GM10248 (cell line): Measurements from ENCODE around the gene BTRC.
"Not testable (repeated sequence)": the region's sequence is repeated elsewhere in the genome, so short reads cannot be mapped to it uniquely, and the experiment has no call there.

Experiments used
- CTCF ChIA-PET: fragments of 300-600 bp; sonication (Branson Sonifier 250); formaldehyde crosslinking; extraction: SDS; loops from one replicate; lab custom pipeline; 2021; ENCODE audit warnings: antibody characterized with exemption; lab: Yijun Ruan, JAX
- POLR2A ChIA-PET: fragments of 350-650 bp; sonication (Branson Sonifier 250); formaldehyde crosslinking; extraction: SDS; loops from one replicate; lab custom pipeline; 2020; ENCODE audit warnings: antibody characterized with exemption; lab: Yijun Ruan, JAX
- DNase-seq: peaks from one replicate; pipeline ENCODE4 v3.0.0; 2012; ENCODE audit errors: extremely low spot score
- TF ChIP-seq, protein P1 (sequence below): IDR thresholded peaks from 2 replicates; pipeline ENCODE4 v1.5.1; 2012; ENCODE audit warnings: mild to moderate bottlenecking, low read depth; ENCODE audit errors: extremely low read depth, missing control alignments, control extremely low read depth

BTRC gene

GRCh38 chr10:101367569-101368453, 13.8 kb downstream of the BTRC start:
- CTCF ChIA-PET, result interaction anchor here (0.7 to 1.3 kb wide), 6 partner anchors 9 to 99 kb away, joined by 3 to 5 read pairs (median 4); no protein-coding TSS in a partner anchor
- POLR2A ChIA-PET, result interaction anchor here (0.8 kb wide), 1 partner anchor 326 kb away, joined by 5 read pairs; no protein-coding TSS in a partner anchor
- no peak for DNase-seq
- TF ChIP-seq, protein P1, sequence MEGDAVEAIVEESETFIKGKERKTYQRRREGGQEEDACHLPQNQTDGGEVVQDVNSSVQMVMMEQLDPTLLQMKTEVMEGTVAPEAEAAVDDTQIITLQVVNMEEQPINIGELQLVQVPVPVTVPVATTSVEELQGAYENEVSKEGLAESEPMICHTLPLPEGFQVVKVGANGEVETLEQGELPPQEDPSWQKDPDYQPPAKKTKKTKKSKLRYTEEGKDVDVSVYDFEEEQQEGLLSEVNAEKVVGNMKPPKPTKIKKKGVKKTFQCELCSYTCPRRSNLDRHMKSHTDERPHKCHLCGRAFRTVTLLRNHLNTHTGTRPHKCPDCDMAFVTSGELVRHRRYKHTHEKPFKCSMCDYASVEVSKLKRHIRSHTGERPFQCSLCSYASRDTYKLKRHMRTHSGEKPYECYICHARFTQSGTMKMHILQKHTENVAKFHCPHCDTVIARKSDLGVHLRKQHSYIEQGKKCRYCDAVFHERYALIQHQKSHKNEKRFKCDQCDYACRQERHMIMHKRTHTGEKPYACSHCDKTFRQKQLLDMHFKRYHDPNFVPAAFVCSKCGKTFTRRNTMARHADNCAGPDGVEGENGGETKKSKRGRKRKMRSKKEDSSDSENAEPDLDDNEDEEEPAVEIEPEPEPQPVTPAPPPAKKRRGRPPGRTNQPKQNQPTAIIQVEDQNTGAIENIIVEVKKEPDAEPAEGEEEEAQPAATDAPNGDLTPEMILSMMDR, result no peak

- TF ChIP-seq, protein P1, result no peak
- CTCF ChIA-PET, result interaction anchor here (1.6 kb wide), 1 partner anchor 14 kb away, joined by 7 read pairs; no protein-coding TSS in a partner anchor
- POLR2A ChIA-PET, result no interaction called here
- no peak for DNase-seq
These were observed 19.1 kb downstream of the BTRC start for GRCh38 chr10:101373063-101373462.

DNA sequence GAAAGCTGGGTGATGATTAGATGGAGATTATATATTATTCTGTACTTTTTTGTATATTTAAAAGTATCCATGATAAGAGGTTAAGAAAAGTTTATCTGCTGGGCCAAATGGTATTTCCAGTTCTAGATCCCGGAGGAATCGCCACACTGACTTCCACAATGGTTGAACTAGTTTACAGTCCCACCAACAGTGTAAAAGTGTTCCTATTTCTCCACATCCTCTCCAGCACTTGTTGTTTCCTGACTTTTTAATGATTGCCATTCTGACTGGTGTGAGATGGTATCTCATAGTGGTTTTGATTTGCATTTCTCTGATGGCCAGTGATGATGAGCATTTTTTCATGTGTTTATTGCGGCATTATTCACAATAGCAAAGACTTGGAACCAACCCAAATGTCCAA, 20.0 kb downstream of the BTRC start:
- DNase-seq, POLR2A ChIA-PET: not testable (repeated sequence)
- CTCF ChIA-PET, result interaction anchor here (1.6 kb wide), 1 partner anchor 13 kb away, joined by 7 read pairs; no protein-coding TSS in a partner anchor

- ChIA-PET POLR2A (no interaction called here), CTCF (no interaction called here)
- DNase-seq, result no peak
- TF ChIP-seq, protein P1, result no peak
These were observed 21.1 kb downstream of the BTRC start for GRCh38 chr10:101375076-101375475.

- POLR2A ChIA-PET, result no interaction called here
- TF ChIP-seq, protein P1, result no peak
- DNase-seq, result no peak
- CTCF ChIA-PET, result interaction anchor here (0.7 to 2.0 kb wide), 4 partner anchors 9 to 165 kb away, joined by 3 to 4 read pairs (median 4); no protein-coding TSS in a partner anchor
These were observed 25.8 kb downstream of the BTRC start for GRCh38 chr10:101379663-101380352.

DNA sequence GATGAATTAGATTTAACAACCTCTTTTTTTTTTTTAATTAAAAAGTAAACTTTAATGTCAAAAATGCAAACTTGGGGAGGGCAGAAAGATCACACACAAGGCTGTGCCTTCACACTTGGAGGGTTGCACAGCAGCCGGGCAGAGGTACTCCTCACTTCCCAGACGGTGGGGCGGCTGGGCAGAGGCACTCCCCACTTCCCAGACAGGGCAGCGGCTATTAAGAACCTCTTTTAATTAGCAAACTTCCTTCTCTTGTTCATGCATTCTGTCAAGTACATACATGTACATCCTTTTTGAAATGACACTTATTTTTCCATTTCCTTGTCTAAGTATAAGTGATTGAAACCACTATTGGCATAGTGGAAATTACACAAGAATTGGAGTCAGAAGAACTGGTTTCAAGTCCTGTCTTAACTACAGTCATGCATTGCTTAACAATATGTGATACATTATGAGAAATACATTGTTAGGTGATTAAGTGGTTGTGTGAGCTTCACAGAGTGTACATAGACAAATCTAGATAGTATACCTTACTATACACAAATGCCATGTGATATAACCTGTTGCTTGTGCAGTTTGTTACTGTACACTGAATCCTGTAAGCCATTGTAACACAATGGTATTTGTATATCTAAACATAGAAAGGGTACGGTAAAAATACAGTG, 26.5 kb downstream of the BTRC start:
- no peak for DNase-seq
- ChIA-PET POLR2A (no interaction called here), CTCF (interaction anchor here (1.5 to 1.9 kb wide), 2 partner anchors 17 to 166 kb away, joined by 4 read pairs; no protein-coding TSS in a partner anchor)
- TF ChIP-seq, protein P1, result no peak
